Stimulated activated CD4-positive, alpha-beta T cell treated with anti-CD3 and anti-CD28 coated beads, Interleukin-1b, Interleukin-23, amount 100 ng/mL, for 1 hour (primary cell): Measurements from ENCODE around the gene RUBCN.
"Not testable (repeated sequence)": the region's sequence is repeated elsewhere in the genome, so short reads cannot be mapped to it uniquely, and the experiment has no call there.

ENCODE experiments used
- DNase-seq, 2 donors: peaks; one replicate each; pipeline ENCODE4 v3.0.0-alpha.2; 2020; ENCODE audit warnings: low read depth in 2 of 2

Gene RUBCN

DNA sequence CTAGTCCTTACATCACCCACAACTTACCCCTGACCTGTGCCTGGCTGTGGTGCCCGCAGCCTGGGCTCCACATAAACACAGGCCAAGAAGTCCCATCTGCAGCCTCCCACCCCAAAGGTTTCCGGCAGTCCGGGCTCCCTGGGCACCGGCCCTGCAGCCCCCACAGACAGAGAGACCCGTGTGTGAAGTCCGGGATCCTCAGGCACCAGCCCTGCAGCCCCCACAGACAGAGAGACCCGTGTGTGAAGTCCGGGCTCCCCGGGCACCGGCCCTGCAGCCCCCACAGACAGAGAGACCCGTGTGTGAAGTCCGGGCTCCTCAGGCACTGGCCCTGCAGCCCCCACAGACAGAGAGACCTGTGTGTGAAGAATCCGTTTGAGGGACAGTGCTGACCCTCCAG is 78.0 kb downstream of the RUBCN start:
- not testable (repeated sequence) for DNase-seq

DNA sequence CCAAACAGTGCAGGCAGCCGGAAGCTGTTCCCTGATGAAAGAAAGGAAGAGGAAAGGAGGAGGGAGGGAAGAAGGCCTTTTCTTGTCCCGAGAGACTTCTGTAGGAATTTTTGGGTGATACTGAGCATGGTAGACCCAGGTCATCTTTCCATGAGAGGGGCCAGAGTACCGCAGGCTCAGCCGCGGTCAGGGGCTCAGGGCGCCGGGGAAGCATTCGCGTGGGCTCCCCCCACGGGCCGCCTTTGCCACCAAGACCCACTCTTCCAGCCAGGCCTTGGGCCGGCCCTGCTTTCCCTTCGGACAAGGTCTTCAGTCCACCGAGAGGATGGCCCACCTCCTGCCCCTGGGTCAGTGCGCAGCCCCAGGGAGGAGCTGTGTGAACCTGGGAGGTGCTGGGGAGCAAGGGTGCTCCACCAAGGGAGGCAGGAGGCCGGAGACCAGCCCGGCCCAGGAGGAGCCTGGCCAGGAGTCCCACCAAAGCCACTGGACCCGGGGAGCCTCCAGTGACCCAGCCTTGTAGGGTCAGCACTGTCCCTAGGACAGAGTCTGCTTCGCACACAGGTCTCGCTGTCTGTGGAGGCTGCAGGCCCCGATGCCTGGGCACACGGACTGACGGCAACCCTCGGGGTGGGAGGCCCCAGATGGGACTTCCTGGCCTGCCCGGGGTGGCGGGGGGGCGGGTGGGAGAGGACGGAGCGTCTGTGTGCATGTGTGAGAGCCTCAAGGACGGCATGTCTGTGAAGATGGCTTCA is 79.0 kb downstream of the RUBCN start:
- DNase-seq, result not testable (repeated sequence)

DNA sequence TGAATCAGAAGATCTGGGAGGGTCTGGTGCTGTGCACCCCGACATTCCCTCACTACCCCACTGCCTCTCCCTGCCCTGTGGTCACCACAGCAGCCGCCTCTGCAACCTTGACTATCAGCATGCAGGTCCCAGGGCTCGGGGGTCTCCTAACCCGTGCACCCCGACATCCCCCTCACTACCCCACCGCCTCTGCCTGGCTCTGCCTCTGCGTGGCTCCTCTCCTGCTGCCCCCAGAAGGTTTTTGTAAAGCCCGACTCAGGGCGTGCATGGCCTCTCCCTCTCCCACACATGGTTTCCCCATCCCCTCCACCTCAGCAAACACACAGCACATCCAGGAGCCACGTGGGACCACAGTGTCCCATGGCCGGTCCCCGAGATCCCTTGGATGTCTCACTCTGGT is 79.7 kb downstream of the RUBCN start:
- DNase-seq, result not testable (repeated sequence)

DNA sequence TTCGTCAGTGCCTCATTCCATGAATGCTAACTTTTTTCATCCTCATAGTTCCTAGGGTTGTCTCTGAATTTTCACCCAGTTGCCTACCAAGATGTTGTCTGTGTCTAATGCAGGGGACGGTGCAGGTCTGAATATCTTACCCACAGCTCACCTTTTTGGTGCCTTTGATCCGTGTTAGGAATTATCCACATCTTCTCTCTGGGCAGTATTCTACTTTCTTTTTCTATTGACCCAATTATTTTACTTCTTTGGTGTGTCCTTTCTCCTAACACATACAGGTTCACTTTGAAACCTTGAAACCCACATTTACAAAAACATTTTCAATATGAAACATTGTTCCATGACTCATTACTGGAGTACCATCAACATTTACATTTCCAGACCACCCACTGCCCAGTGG is 80.6 kb downstream of the RUBCN start:
- DNase-seq, result not testable (repeated sequence)

DNA sequence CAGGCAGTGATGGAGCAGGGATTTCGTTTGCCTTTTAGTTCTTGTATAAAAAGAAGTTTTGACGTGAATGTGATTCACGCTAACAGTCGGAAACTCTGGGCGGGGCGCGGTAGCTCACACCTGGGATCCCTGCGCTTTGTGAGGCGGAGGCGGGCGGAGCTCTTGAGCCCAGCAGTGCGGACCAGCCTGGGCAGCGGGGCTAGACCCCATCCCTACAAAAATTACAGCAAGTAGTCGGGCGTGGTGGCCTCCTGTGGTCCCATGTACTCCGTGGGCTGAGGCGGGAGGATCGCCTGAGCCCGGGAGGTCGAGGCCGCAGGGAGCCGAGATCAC is 81.7 kb downstream of the RUBCN start:
- DNase-seq, result not testable (repeated sequence)

DNA sequence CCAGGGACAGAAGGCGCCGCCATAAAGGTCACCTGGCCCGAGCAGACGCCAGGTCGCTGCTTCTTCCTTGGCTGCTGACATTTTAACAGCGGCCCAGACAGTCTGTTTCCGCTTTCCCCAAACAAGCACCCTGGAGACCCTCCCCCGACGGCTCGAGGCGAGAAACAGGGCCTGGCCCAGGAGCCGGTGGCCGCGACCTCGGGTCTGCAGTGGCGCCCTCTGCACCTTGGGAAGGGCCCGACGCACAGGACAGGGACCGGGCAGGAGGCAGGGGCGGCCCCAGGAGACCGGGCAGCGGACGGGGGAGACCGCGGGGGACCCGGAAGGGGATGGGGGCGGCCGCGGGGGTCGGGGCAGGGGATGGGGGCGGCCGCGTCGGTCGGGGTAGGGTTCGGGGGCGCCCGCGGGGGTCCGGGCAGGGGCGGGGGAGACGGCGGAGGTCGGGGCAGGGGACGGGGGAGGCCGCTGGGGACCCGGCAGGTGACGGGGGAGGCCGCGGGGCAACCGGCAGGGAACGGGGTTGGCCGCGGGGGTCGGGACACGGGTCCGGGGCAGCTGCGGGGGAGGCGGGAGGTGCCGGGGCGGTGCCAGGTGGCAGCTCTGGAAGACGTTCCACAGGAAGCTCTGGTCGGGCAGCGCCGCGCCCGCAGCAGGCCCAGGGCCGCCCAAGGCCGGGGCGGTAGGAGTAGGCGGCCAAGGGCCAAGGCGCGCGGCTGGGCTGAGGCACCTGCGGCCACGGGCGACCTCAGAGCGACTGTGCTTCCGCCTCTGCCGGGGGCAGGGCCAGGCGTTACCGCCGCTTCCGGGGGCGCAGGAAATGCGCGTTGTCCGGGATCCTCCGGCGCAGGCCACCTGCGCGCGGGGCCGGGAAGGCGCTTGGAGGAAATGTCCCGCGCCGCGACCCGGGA is 82.4 kb downstream of the RUBCN start:
- peak in 1 of 2 donors; percentile 21 for DNase-seq

DNA sequence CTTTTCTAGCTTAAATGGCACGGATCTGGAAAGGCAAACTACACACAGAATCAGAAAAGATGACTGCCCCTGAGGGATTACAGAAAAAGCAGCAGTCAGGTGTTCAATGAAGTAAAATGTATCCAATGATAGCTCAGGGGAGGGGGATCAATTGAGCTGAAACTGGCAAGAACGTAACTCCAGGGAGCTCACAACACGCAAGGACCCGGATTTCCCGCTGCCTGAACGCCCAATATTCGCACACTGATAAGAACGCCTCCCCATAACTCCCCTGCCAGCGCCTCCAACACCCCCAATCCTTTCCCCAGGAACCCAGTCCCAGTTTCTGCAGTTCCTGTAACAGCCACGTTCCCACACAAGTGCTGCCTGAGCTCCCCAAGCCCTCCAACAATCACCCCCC is 83.8 kb downstream of the RUBCN start:
- not testable (repeated sequence) for DNase-seq

DNA sequence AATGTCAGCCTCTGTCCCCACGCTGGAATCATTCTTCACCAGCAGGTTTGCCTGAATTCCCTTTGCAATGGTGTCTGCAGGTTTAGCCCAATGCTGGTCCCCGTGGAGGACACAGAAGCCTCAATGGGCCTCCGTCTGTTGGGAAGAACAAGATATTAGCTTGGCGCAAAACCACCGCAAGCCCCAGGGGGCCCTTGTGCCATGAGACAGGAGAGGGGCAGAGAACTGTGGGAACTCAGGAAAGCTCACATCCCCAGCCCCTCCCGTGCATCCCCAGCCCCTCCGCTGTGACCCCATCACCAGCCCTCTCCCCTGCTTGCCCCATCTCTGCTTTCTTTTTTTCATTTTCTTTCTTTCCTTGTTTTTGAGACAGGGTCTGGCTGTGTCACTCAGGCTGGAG is 89.1 kb downstream of the RUBCN start:
- not testable (repeated sequence) for DNase-seq

DNA sequence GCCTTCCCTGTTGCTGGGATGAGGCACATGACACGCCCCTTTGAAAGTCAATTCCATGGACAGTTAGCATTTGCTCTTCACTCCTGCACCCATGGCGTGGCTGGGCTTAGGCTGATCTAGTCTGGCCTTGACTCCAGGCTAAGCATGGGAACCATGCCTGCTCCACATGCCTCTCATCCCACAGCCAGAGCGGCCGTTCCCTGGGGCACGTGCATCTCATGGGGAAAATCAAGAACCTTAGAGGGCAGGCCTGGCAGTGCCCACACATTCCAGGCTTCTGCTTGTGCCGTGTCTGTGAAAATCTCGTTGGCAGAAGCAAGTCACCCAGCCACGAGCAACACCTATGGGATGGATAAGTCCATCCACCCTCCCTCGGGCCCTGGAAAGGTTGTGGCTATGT is 89.5 kb downstream of the RUBCN start:
- not testable (repeated sequence) for DNase-seq

DNA sequence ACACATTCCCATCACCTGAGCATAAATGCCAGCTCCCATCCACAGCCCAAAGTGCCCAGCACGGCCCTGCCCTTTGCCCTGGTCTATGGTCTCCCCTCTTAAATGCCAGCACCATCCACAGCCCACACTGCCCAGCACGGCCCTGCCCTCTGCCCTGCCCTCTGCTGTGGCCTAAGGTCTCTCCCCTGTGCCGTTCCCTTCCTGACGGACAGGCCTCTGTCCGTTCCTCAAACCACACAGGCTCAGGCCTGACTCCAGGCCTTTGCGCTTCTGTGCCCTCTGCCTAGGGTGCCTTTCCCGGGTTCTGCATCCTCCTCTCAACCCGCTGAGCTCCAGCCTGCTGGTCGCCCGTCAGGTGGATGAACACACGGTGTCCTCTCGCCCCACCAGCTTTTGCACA is 90.4 kb downstream of the RUBCN start:
- DNase-seq, result not testable (repeated sequence)

DNA sequence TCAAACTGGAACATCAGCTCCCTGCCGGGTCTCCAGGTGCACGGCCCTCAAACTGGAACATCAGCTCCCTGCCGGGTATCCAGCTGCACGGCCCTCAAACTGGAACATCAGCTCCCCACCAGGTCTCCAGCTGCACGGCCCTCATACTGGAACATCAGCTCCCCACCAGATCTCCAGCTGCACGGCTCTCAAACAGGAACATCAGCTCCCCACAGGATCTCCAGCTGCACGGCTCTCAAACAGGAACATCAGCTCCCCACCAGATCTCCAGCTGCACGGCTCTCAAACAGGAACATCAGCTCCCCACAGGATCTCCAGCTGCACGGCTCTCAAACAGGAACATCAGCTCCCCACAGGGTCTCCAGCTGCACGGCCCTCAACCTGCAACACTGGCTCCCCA is 99.1 kb downstream of the RUBCN start:
- DNase-seq, result not testable (repeated sequence)

DNA sequence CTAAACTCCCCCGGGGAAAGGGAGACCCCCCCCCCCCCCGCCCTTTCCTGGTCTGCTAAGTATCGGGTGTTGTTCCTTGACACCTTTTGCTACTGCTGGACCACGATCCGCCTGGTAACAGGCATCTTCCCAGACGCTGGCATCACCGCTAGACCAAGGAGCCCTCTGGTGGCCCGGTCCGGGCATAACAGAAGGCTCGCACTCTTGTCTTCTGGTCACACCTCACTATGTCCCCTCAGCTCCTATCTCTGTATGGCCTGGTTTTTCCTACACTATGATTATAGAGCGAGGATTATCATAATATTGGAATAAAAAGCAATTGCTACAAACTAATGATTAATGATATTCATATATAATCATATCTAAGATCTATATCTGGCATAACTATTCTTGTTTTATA is 104.7 kb downstream of the RUBCN start:
- not testable (repeated sequence) for DNase-seq

DNA sequence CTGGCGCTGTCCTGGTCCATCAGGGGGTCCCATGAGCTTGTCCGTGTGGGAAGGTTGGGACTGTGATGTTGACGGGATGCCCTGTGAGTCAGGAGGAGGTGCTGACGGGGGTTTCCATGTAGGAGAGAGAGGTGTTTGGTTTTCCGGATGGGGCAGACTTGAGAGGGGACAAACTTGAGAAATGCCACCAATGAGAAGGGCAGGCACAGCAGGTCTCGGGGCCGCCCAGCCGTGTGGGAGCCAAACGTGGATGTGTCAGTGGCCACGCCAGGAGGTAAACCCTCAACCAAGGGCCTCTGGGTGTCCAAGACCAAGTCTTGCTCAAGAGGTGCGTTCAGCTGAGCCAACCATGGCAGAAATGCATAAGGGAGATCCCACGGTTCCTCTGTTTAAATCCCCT is 105.9 kb downstream of the RUBCN start:
- DNase-seq, result not testable (repeated sequence)

DNA sequence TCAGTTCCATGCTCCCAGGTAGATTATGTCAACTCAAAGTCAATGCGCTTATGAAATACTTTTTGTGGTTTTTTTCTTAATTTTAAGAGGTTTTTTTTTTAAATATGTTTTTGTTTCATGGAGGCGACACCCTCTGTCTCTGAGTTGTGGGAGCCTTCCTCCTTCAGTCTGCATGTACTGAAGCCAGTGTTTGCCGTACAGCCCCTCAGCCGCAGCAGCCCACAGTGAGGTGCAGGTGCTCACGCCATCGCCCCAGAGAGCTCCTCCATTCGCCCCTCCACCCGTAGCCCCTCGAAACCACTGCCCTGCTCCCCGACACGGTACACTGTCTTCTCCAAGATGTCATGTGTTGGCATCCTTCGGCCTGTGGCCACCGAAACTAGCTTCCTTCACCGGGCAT is 107.4 kb downstream of the RUBCN start:
- not testable (repeated sequence) for DNase-seq

DNA sequence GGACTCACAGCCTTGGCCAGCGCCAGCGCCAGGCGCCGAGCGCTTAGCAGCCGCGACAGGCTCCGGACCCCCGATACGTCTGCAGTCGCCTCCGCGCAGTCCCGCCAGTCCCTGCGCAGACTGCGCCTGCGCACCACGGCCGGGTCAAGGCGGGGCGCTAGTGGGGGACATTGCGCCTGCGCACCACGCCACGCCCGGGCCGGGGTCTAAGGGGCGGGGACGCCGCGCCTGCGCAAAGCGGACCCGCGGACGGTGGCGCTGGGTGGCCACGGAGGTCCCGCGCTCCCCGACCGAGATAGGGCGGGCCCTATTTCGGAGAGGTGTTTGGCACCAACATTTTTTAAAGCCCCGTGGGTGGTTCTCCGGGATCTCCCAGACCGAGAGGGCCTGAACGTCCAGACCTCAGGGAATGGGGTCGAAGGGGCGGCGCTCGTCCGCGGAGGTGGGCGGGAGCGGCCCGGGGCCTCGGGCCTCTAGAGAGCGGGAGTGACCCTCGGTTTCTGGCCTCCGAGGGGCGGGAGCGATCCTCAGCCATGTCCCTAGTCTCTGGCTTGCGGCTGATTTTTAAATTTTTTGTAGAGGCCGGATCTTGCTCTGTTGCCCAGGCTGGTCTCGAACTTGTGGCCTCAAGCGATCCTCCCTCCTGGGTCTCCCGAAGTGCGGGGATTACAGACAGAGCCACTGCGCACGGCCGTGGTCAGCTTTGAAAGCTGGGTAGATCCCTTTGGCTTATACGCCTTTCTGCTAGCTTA is 108.8 kb downstream of the RUBCN start:
- DNase-seq, result peak; percentile 81

DNA sequence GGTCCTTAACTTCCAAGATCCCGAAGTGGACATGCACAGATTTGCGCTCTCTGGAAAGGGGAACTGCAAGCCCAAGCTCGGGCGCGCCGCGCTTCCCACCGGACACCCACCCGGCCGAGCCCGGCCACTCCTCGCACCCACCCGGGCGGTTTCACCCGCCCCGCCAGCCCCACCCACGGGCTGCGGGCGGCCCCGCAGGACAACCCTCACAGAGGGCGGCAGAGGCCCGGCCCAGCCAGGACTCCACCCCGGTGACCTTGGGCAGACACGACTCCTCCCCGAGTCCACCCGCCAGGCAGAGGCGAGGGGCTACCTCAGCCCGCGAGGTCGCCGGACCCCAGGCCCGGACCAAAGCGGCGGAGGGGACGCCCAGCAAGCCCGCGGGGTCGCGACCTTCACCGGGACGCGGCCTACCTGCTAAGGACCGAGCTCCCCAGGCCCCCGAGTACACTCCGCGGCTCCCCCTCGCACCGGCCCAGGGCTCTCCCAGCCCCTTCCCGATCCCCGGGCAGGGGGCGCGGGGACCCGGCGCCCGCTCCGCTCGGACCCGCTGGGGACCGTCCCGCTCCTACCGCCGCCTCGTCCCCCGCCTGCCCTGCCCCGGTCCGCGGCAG is 109.4 kb downstream of the RUBCN start:
- not testable (repeated sequence) for DNase-seq

DNA sequence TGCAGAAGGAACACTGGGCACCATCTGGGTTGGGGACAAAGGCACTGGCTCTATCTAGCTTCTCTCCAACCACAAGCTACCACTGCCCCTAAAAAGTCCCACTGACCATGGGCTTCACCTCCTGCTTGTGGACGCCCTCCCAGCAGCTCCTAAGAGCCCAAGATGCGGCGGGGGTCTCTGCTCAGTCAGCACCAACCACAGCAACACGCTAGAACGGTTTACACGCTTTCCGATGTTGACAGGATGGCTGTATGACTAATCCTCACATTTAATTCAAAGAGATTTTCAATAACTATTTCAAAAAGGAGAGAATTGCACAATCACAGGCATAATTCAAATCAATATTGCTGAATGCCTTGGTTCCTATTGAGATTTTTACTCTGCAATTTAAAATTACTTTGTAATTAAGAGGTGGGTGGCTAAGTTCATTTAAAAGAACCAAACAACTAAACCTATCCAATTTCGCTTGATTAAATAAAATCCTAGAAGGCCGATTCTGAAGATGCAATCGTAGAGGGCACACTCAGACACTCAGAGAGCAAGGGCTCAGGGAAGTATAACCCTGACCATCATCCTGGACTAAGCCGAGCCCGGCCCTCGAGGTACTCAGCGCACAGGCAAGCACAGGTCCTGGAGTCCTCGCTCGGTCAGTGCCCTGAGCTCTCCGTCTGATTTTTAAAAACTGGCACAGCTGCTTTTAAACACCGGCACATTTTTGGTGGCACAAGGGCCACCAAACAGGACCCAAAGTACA is 110.1 kb downstream of the RUBCN start:
- DNase-seq, result not testable (repeated sequence)

DNA sequence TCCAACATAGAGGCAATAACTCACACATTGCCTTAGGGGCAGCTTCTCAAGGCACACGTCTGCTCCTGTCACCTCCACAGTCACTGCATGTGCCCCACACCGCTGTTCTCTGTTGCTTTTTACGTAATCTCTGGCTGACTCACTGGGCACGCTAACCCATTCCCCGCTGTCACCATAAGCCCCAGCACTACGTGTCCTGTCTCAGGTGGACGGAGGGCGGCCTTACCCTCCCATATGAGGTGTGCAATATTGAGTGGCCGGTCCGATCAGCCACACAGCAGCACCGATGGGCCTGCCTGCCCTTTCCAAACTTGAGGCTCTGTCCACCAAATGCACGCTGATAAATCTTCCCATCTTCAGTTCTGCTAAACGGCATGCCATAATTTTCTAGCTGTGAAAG is 115.2 kb downstream of the RUBCN start:
- not testable (repeated sequence) for DNase-seq
